Activated T-helper 1 cell treated with Interleukin-2 at 50 U/mL for 16 hours (primary cell): Measurements from ENCODE around the gene KLHL28.
"Not testable (repeated sequence)": the region's sequence is repeated elsewhere in the genome, so short reads cannot be mapped to it uniquely, and the experiment has no call there.

Source experiments
- DNase-seq: peaks from one replicate; pipeline ENCODE4 v3.0.0-alpha.2; 2020; ENCODE audit warnings: low read depth

The KLHL28 gene

GRCh38 chr14:44897041-44897844, 64.5 kb downstream of the KLHL28 start:
- DNase-seq = peak; percentile 95

DNA sequence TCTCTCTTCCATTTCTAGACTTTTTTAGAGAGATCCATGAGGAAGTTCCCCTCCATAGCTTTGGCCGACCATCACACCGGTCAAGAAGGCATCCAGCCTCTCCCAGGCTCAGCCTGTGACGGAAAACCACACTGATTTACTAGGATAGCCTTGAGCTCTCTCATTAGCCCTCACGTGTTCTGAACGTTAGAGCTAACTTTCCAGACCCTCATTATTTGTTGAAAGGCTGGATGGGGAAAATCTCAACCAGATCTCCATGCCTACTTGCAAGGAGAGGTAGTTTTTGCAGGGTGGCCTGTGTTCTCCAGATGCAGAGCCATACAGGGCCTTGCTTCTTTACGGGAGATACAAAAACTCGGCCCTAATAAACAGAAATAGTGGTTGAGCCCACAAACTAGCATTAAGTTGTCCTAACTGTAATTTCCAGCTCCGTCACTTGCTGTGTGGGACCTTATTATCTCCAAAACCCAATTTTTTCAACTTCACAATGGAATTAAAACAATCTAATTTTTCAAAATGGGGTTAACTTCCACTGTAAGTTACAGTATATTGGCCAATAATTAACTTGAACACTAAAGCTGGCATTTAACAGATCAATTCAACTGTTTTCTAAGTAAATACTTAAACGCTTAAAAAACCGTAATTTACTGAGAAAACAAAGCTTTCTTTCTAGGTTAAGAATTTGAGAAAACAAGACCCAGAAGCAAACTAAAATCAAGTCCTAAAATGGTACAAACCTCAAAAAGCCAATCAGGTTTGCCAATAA, 65.3 kb downstream of the KLHL28 start:
- no peak for DNase-seq

DNA sequence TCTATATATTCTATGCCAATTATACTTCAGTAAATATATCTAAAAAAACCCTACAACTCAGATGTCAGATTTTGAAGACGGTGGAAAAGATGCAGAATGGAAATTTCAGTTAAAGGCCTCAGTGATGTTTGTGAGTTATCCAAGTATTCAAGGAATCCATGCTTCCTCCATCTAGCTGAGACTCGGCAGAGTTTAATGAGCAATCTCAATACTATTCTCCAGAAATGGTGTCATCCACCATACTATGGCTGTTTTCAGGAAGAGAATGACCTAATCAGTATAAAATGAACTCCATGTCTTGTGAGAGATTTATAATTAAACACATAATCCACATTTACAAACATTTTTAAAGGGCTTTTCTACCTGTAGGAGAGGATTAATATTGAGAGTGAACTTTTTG, 66.0 kb downstream of the KLHL28 start:
- no peak for DNase-seq

DNA sequence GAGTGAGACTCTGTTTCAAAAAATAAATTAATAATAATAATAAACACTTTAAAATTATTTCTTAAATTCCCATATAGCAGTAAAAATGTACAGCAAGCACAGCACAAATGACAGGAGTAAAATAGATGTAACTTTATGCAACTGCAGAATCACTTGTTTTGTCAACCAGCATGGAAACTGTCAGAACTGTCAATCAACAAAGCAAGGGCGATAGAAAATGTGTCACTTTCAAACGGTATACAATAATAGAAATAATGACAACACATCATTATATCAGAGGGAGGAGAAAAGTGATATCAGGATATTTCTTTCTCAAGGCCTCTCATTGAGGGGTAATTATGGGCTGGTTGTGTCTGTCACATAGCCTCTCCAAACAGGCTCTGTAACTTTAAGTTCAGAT, 68.2 kb downstream of the KLHL28 start:
- no peak for DNase-seq

DNA sequence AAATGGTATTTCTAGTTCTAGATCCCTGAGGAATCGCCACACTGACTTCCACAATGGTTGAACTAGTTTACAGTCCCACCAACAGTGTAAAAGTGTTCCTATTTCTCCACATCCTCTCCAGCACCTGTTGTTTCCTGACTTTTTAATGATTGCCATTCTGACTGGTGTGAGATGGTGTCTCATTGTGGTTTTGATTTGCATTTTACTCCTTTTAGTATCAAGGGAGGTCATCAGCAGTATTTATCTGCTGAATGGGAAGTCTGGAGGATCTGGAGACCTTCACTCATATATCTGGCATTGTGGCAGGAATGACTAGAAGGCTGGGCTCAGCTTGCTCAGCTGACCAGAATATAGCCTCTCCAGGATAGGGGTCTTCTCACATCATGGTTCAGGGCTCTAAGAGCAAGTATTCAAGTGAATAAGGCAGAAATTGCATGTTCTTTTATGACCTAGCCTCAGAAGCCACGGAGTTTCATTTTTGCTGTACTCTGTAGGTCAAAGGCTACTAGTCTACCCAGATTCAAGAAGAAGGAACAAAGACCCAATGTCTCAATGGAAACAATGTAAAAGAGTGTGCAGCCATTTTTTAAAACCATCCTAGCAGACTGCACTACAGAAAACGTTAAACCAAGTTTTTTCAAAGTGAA, 69.9 kb downstream of the KLHL28 start:
- DNase-seq = not testable (repeated sequence)

GRCh38 chr14:44889595-44890471, 71.9 kb downstream of the KLHL28 start:
- DNase-seq = no peak

DNA sequence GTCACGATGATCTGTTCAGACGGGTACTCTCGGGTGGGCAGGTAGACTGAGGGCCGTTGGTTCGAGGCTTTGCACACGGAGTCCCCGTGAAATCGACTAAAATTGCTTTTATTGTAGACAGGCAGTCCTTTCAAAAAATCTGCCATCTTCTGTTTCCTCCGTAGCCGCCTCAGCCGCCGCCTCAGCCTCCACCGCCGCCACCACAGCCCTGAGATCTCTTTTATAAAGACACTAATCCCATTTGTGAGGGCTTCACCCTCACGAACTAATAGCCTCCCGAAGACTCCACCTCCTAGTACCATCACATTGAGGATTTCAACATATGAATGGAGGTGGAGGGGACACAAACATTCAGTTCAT, 74.2 kb downstream of the KLHL28 start:
- no peak for DNase-seq

DNA sequence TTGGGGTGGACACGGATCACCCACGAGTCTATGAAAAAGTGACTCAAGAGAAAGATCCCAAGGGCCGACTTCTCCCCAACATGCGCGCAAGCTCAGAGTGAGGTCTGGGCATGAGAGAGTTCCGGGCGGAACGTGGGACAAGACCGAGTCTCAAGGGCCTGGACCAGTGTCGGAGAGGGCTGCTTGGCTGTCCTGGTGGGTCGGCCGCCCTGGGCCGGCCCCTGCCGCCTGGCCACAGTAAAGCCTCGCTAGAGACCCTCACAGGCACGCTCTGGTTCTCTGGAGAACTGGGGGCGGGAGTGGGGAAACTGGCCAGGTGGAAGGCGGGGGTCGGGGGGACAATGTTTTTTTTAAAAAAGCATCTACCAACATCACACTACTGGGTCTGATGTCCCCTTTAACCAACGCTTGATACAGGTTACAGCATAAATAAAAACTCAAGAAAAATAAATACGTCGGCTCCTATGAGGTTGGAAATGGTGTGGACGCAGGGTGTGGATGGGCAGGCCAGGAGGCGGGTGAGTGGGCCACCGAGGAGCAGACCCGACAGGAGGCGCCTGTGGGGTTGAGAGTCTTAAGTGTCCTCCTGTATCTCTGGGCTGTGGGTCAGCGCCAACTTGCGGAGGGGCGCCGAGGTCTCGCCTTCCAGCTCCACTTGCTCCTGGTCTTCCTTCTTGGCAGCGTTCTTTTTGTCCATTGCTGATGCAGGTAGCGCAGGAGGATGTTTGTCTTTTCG, 74.7 kb downstream of the KLHL28 start:
- DNase-seq = no peak

GRCh38 chr14:44880791-44881190, 81.0 kb downstream of the KLHL28 start:
- no peak for DNase-seq
